Activated naive CD4-positive, alpha-beta T cell (primary cell): ENCODE data around the gene CACNB3.

ENCODE experiments used
- DNase-seq, 4 experiments: peaks; one replicate each; lab custom pipeline; 2025; lab: John Stamatoyannopoulos, UW

Gene CACNB3

DNA sequence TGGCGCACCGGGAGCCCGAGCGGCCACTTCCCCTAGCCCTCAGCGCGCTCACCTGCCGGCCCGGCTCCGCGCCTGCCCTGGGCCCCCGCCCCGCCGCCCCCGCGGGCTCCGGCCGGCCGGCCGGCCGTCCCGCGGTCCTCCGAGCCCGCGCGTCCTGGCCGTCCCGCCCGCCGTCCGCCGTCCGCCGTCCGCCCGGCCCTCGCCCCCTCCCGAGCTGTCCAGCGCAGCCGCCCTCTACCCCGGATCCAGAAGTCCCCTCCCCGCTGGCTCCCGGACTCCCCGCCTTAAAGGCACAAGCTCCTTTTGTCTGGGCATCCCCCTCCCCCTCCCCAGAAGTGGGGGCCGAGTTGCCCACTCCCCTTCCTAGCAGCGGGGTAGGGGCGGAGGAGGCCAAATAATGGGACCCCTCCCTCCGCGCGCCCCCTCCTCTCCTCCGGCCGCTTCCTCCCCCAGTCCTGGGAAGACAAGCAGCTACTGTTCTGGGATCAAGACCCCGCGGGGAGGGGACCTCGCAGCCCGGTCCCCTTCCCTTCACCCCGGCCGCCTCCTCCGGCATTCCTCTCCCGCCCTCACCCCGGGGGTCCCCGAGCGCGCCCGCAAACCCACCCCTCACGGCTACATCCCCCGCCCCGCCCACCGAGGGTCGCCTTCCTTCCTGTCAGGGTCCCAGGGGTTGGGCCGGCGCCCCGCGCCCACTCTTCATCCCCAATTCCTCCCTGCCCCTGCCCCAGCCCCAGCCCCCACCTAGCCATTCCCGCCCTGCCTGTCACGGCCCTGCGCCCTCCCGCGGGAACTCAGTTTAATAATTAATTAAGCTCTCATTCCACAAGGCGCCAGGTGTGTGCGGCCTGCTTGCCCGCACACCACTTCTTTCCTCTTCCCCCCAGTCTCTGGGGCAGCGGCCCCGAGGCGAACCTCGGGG is 29.2 kb upstream of the CACNB3 start, which contains the start of gene ADCY6:
ADCY6 (minus strand) TSS at position 236 of the 922 bp plus-strand sequence. CDS start 5,655 bp downstream, outside the sequence.
- no peak for DNase-seq

- DNase-seq, result no peak
Measured at GRCh38 chr12:48789858-48790326, 28.4 kb upstream of the CACNB3 start.

GRCh38 chr12:48793696-48794095 is 24.6 kb upstream of the CACNB3 start:
- no peak for DNase-seq

GRCh38 chr12:48794870-48795269 is 23.4 kb upstream of the CACNB3 start:
- no peak for DNase-seq

- peak in 2 of 4 experiments; percentile 10 to 18 for DNase-seq
Measured at GRCh38 chr12:48795550-48796455, 22.5 kb upstream of the CACNB3 start.

DNA sequence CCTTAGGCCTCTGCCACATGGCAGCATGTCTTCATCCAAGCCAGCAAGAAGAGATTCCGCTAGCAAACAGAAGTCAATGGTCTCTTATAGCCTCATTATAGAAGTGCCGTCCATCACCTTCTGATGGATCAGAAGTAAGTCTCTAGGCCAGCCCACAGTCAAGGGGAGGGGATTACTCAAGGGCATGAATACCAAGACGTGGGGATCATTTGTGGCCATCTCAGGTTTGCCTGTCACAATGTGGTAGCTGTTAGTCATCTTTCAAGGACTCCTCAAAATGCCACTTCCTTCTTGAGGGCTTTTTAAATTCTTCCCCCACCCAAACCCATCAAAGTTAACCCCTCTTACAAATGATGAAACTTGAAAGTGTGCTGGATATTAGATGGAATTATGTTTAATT is 21.3 kb upstream of the CACNB3 start:
- no peak for DNase-seq

DNA sequence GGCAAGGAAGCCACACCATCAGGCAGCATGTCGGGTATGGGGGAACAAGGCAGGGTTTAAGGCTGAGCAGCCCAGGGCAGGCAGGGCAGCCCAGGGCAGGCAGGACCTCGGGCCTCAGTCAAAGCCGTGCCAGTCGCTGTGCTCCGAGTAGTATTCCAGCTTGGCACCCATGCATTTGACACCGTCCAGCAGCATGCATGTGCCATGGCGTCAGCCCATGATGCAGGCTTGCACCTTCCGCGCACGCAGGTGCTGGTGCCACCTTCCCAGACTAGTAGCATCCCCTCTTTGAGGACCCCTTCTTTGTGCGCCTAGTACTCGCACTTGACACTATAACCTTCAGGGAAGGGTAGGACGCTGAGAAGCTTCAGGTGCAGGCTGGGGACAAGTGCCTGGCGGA is 17.8 kb upstream of the CACNB3 start:
- DNase-seq, result no peak

GRCh38 chr12:48800971-48801370 is 17.3 kb upstream of the CACNB3 start:
- no peak for DNase-seq

DNA sequence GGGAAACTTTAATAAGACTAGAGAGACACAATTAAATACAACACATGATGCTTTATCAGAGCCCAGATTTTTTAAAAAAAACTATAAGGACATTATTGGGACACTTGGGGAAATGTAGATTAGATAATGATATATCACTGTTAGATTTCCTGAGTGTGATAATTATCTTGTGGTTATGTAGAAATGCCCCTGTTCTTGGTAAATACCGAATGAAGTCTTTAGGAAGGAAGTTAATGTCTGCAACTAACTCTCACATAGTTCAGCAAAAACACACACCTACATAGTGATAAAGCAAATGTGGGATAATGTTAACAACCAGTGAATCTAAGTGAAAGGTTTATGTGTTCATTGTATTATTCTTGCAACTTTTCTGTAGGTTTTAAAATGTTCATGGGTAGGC is 14.6 kb upstream of the CACNB3 start:
- no peak for DNase-seq

- DNase-seq, result no peak
Measured at GRCh38 chr12:48807981-48808380, 10.3 kb upstream of the CACNB3 start.

DNA sequence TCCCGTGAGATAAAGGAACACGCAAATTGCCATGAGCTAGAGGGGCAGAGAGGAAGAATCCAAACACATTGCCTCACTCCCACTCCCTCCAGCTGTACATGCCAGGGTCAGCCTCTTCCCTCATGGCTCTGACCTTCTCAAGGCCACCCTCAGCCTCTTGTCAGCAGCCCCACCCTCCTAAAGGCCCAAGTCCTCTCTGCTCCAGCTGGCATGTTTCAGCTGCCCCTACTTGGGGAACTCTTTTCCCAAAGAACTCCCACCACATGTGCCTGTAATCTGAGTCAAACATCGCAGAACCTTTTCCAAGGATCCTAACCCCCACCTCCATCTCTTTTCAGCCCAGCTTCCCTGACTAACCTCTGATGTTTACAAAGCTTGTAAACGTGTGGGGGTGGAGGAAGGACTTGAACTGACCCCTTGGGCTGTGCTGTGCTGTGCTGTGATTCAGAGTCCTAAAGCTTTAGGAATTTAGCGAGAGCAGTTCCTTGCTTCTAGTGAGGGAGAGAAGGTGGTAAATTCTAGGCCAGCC is 7.3 kb upstream of the CACNB3 start:
- DNase-seq, result no peak

GRCh38 chr12:48811437-48812090 is 6.7 kb upstream of the CACNB3 start:
- DNase-seq, result no peak

- no peak for DNase-seq
Measured at GRCh38 chr12:48812389-48812788, 5.9 kb upstream of the CACNB3 start.

GRCh38 chr12:48813465-48814261 is 4.6 kb upstream of the CACNB3 start:
- DNase-seq, result no peak

DNA sequence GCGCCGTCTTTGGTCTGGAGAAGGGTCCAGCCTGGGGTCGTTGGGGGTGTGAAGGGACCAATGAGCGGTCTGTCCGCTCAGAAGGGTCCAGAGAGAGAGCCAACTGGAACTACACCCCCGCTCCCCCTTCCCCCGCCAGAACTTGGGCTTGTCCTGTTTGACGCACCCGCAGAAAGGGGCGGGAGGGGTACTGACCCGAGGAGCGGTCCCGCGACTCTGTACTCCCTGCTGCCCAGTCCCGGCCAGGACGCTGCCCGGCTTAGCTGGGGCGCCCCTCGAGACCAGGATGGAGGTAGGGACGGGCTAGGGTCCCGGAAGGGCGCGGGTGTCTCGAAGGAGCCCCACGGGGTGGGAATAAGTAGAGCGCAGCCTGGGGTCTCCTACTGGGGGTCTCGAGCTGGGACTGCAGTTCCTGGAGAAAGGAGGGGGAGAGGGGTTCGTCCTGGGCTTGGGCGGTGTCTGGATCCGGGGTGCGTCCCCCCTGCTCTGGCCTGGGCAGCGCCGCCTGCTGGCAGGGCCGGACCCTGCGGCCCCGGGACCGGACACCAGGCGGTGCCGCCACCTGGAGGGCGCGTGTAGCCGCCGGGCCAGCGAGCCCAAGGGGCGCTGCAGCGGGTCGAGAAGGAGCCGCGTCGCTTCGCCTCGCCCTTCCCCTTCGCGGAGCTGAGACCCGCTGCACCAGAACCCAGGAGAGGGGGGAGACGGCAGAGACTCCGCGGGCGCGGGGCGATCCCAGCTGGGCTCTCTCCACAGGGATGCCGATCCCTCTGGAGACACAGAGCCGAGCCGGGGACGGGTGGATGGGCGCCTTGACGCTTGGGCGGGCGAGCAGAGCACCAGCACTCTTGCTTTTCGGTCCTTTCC is 3.8 kb upstream of the CACNB3 start:
- peak in 3 of 4 experiments; percentile 34 to 58 (median 45) for DNase-seq

DNA sequence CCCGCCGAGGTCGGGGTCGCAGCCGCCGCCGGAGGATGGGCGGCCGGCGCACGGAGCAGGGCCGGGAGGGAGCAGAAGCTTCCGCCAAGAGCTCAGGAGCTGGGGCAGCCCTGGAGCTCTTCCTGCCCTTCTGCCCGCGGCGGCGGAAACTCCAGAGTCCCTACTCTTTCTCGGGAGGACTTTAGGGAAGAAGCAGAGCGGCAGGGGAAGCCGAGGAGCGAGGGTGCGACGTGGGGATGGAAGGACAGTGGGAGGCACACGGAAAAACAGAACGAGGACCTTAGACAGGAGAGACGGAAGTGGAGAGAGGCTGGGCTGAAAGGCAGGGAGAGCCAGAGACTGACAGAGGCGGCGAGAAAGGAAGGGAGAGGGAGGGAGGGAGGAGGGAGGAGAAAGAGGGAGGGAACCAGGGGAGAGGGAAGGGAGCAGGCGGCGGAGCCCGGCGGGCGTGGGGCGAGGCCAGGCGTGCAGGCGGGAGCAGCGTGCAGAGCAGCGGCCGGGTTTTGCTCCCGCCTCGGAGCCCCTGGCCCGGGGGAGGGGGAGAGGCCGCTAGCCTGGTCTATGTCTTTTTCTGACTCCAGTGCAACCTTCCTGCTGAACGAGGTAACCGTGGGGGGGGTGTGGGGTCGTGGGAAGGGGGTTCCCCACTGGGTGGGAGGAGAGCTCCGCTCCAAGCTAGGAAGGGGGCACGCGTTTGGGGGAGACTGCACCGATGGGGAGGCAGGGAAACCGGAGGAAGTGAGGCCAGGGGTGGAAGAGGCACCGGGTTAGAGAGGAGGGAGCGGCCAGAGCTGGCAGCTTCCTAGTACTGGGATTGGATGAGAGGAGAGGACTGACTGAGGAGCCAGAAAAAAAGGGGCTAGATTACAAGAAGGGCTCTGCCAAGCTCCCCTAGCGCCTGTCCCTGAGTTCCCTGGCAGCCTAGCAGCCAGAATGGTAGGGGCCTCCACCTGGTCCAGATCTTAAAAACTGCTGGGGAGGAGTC is 2.9 kb upstream of the CACNB3 start:
- DNase-seq, result peak in 1 of 4 experiments; percentile 20

GRCh38 chr12:48816143-48816854 is 2.0 kb upstream of the CACNB3 start:
- no peak for DNase-seq
